GM12878 (cell line): ENCODE data around the gene MARCHF2. TPM values are rescaled to one million over a fixed set of nuclear protein-coding genes. Genes with fewer than 3 reads are reported as not detected.

Source experiments
- ATAC-seq: fragments of 200-7000 bp; cut with Tn5 transposase; 3 replicates; pipeline ENCODE4 v1.9.1; 2020; ENCODE audit warnings: mild to moderate bottlenecking, moderate library complexity
- BruUV-seq: library from RNA; stranded (reverse); fragments of 400-500 nt; replicated peaks from 2 replicates; lab custom pipeline; 2021; lab: Mats Ljungman, UMichigan
- CTCF ChIA-PET: fragments of 300-600 bp; sonication (Branson Sonifier 250); formaldehyde crosslinking; extraction: SDS; loops from one replicate; lab custom pipeline; 2021; ENCODE audit warnings: inconsistent platforms; lab: Yijun Ruan, JAX
- POLR2A ChIA-PET: fragments of 350-600 bp; formaldehyde crosslinking; extraction: SDS; loops from one replicate; lab custom pipeline; 2021; ENCODE audit warnings: inconsistent platforms; lab: Charles Lee
- RAD21 ChIA-PET: fragments of 300-600 bp; sonication (Branson Sonifier 250); formaldehyde crosslinking; loops from one replicate; lab custom pipeline; 2023; ENCODE audit warnings: antibody characterized with exemption; ENCODE audit not compliant: unreplicated experiment; lab: Charles Lee
- SMC1A ChIA-PET: fragments of 300-600 bp; sonication (Branson Sonifier 250); formaldehyde crosslinking; loops from one replicate; lab custom pipeline; 2023; ENCODE audit not compliant: unreplicated experiment, uncharacterized antibody; lab: Charles Lee
- DNase-seq: peaks from one replicate; pipeline ENCODE4 v3.0.0-alpha.2; 2011; ENCODE audit warnings: low read depth, low spot score
- FAIRE-seq: peaks from 3 replicates; lab custom pipeline; 2011; peaks lifted over from hg19 to GRCh38; lab: Jason Lieb, UNC
- H2AFZ ChIP-seq: 2 replicates; pipeline ENCODE4 v1.6.0; 2011; ENCODE audit warnings: low read depth, low read length, control low read depth; ENCODE audit not compliant: control insufficient read depth
- H3K27ac ChIP-seq: 2 replicates; pipeline ENCODE4 v1.5.1; 2011; ENCODE audit warnings: control low read depth; ENCODE audit not compliant: control insufficient read depth, insufficient read depth
- H3K27me3 ChIP-seq, 2 experiments: replicated peaks in 1 of 2; 2 replicates each; pipeline versions ENCODE4 v1.6.0 to v1.6.1; 2011; ENCODE audit warnings: low read length in 1 of 2; ENCODE audit not compliant: control insufficient read depth in 2 of 2, insufficient read depth in 2 of 2
- H3K36me3 ChIP-seq, 2 experiments: 2 replicates each; pipeline ENCODE4 v1.5.1; 2011; ENCODE audit warnings: low read length in 1 of 2; ENCODE audit not compliant: control insufficient read depth in 2 of 2, insufficient read depth in 2 of 2
- H3K4me1 ChIP-seq: 2 replicates; pipeline ENCODE4 v1.6.1; 2011; ENCODE audit warnings: mild to moderate bottlenecking, low read length, moderate library complexity, mixed read lengths; ENCODE audit not compliant: control insufficient read depth, insufficient read depth
- H3K4me2 ChIP-seq: 2 replicates; pipeline ENCODE4 v1.6.0; 2011; ENCODE audit warnings: control low read depth; ENCODE audit not compliant: control insufficient read depth, insufficient read depth
- H3K4me3 ChIP-seq: fragments of 200-600 bp; sonication (generic); 2 replicates; pipeline ENCODE4 v1.5.1; 2016
- H3K79me2 ChIP-seq: 2 replicates; pipeline ENCODE4 v1.6.0; 2011; ENCODE audit warnings: low read length; ENCODE audit not compliant: control insufficient read depth, insufficient read depth
- H3K9ac ChIP-seq: 2 replicates; pipeline ENCODE4 v1.8.0; 2011; ENCODE audit warnings: low read length, control low read depth, mixed read lengths; ENCODE audit not compliant: control insufficient read depth, insufficient read depth
- H3K9me3 ChIP-seq: replicated peaks from 3 replicates; pipeline ENCODE4 v1.5.1; 2011; ENCODE audit warnings: mild to moderate bottlenecking, low read length; ENCODE audit not compliant: control insufficient read depth, insufficient read depth
- H4K20me1 ChIP-seq: 2 replicates; pipeline ENCODE4 v1.6.0; 2011; ENCODE audit not compliant: control insufficient read depth, insufficient read depth
- BCL11A ChIP-seq: IDR thresholded peaks from 2 replicates; pipeline ENCODE4 v1.6.1; 2011; ENCODE audit warnings: low read depth, low read length
- MYC ChIP-seq: IDR thresholded peaks from 2 replicates; pipeline ENCODE4 v1.6.1; 2011; ENCODE audit warnings: mild to moderate bottlenecking, low read length, moderate library complexity, inconsistent platforms; ENCODE audit not compliant: insufficient read depth, insufficient replicate concordance, insufficient read length, severe bottlenecking
- RB1 ChIP-seq: fragments of 450-650 bp; formaldehyde crosslinking; IDR thresholded peaks from 2 replicates; pipeline ENCODE4 v1.6.1; 2017; ENCODE audit warnings: mild to moderate bottlenecking, borderline replicate concordance
- YY1 ChIP-seq: IDR thresholded peaks from 2 replicates; pipeline ENCODE4 v1.6.1; 2011; ENCODE audit warnings: low read depth, mild to moderate bottlenecking, low read length
- ZBTB11 ChIP-seq: fragments of 450-650 bp; formaldehyde crosslinking; IDR thresholded peaks from 2 replicates; pipeline ENCODE4 v1.5.0; 2022; ENCODE audit warnings: mild to moderate bottlenecking, missing genetic modification characterization
- ZNF24 ChIP-seq: fragments of 450-650 bp; IDR thresholded peaks from 2 replicates; pipeline ENCODE4 v1.6.1; 2017; ENCODE audit warnings: antibody characterized with exemption, mild to moderate bottlenecking
- ZNF274 ChIP-seq: IDR thresholded peaks from one replicate; pipeline ENCODE4 v1.8.0; 2011; ENCODE audit not compliant: insufficient read length, insufficient read depth
- WGBS: methylation state at CpG from one replicate; pipeline ENCODE4 v1.1.6; 2016; ENCODE audit warnings: low lambda C conversion rate; ENCODE audit not compliant: insufficient replicate concordance, insufficient coverage; ENCODE audit errors: missing lambda C conversion rate; 5-methylcytosine and 5-hydroxymethylcytosine counted together
- in situ Hi-C: fragments of 300-500 bp; cut with MboI; formaldehyde crosslinking; loops from 9 replicates; pipeline ENCODE4 v1.14.3; 2018; ENCODE audit warnings: mixed read lengths
- intact Hi-C: fragments of 100-400 bp; cut with micrococcal nuclease; formaldehyde crosslinking; loops from one replicate; pipeline ENCODE4 v1.14.2; 2022; ENCODE audit not compliant: unreplicated experiment
- polyA plus RNA-seq, 11 experiments: library from polyadenylated mRNA; depleted of rRNA in 4 of 11; unstranded in 6 of 11; stranded (reverse) in 5 of 11; fragments of >200 nt; fragmentation: Nextera tagmentation in 4 of 11; fragmentation: Illumina TruSeq in 1 of 11; extraction: Ambion mirVana in 4 of 11; extraction: Trizol in 1 of 11; gene quantifications; 1 replicate in 1 of 11; 2 replicates in 10 of 11; pipeline versions ENCODE4 v1.2.1 to v1.2.3, GENCODE V29; 2011 to 2016; ENCODE audit warnings: inconsistent platforms in 2 of 11, missing spikeins in 2 of 11, low read depth in 1 of 11
- total RNA-seq, 4 experiments: library from RNA; depleted of rRNA in 3 of 4; stranded (reverse); fragments of >200 nt in 3 of 4; fragmentation: Illumina TruSeq in 1 of 4; extraction: Trizol in 1 of 4; gene quantifications; 2 replicates each; pipeline versions ENCODE4 v1.2.1 to v1.2.3, GENCODE V29; 2013 to 2021

The MARCHF2 gene
- total and polyA plus RNA-seq, 10 of the 15 experiments (the other 5 are each of a cell fraction or from before 2014, with no cell fraction given) = 1.6 to 30.3 (median 10.8) TPM

GRCh38 chr19:8367327-8368001 lies 45.6 kb upstream of the MARCHF2 start:
- TF ChIP-seq ZNF274 = no peak
- 0 out of 2 replicates have a peak, but pooled peaks have one; percentile 40 for TF ChIP-seq ZNF24
- TF ChIP-seq MYC = no peak
- Histone ChIP-seq H3K4me1 (no peaks in the 10 kb centered on the region), H3K27ac (no peak overlapping the region), H2AFZ (no peak overlapping the region), H3K9me3 (no peaks in the 10 kb centered on the region), H3K4me3 (no peak overlapping the region), H3K27me3 (peaks cover 0 to 6% of the 10 kb centered on the region in 2 experiments; a peak in 2 of 4 replicates), H4K20me1 (no peaks in the 10 kb centered on the region), H3K79me2 (no peaks in the 10 kb centered on the region), H3K36me3 (no peaks in the 10 kb centered on the region), H3K4me2 (no peak overlapping the region), H3K9ac (no peak overlapping the region)
- SMC1A ChIA-PET = no interaction called here
- FAIRE-seq (no peak), DNase-seq (no peak), ATAC-seq (no peak)
- BruUV-seq = no TSS peak
- CTCF ChIA-PET = interaction anchor here (0.9 to 1.0 kb wide), 2 partner anchors 46 to 138 kb away, joined by 3 read pairs; no protein-coding TSS in a partner anchor
- POLR2A ChIA-PET = interaction anchor here (0.6 kb wide), 1 partner anchor 317 kb away, joined by 3 read pairs; no protein-coding TSS in a partner anchor
- RAD21 ChIA-PET = no interaction called here
- 28% methylated on average over 23 of the region's 23 CpGs for WGBS
- in situ Hi-C loops (no loop called here), intact Hi-C loops (no loop called here)

GRCh38 chr19:8370176-8371010 lies 42.7 kb upstream of the MARCHF2 start:
- no peak for ATAC-seq
- WGBS = 57% methylated on average over 19 of the region's 19 CpGs
- BruUV-seq = no TSS peak
- intact Hi-C loops = no loop called here
- RAD21 ChIA-PET = no interaction called here
- no peak for FAIRE-seq
- no peak overlapping the region for H3K27ac ChIP-seq
- in situ Hi-C loops = no loop called here
- no peaks in the 10 kb centered on the region for H3K36me3 ChIP-seq
- H3K27me3 ChIP-seq = no peaks in the 10 kb centered on the region
- TF ChIP-seq RB1 = no peak
- no peak for TF ChIP-seq BCL11A
- TF ChIP-seq ZBTB11 = no peak
- TF ChIP-seq YY1 = no peak
- TF ChIP-seq, all 136 proteins: peak for 0
- ChIA-PET SMC1A (no interaction called here), POLR2A (interaction anchor here (0.5 to 0.6 kb wide), 2 partner anchors 29 to 49 kb away, joined by 3 read pairs; no protein-coding TSS in a partner anchor), CTCF (interaction anchor here (0.6 to 1.1 kb wide), 2 partner anchors 22 to 138 kb away, joined by 3 read pairs; no protein-coding TSS in a partner anchor)
- no peak for DNase-seq
- Histone ChIP-seq H3K9ac (no peak overlapping the region), H3K4me1 (no peaks in the 10 kb centered on the region), H3K79me2 (no peaks in the 10 kb centered on the region), H4K20me1 (no peaks in the 10 kb centered on the region), H3K4me3 (no peak overlapping the region), H3K9me3 (no peaks in the 10 kb centered on the region), H2AFZ (no peak overlapping the region), H3K4me2 (no peak overlapping the region)
